ENCODE data around the gene RUVBL2.
"Not testable (repeated sequence)": the region's sequence is repeated elsewhere in the genome, so short reads cannot be mapped to it uniquely, and the experiment has no call there.

The RUVBL2 gene

GRCh38 chr19:49018388-49019241 lies 24.9 kb downstream of the RUVBL2 start:
- DNase-seq (ENCODE audit: low spot score): not testable (repeated sequence)

DNA sequence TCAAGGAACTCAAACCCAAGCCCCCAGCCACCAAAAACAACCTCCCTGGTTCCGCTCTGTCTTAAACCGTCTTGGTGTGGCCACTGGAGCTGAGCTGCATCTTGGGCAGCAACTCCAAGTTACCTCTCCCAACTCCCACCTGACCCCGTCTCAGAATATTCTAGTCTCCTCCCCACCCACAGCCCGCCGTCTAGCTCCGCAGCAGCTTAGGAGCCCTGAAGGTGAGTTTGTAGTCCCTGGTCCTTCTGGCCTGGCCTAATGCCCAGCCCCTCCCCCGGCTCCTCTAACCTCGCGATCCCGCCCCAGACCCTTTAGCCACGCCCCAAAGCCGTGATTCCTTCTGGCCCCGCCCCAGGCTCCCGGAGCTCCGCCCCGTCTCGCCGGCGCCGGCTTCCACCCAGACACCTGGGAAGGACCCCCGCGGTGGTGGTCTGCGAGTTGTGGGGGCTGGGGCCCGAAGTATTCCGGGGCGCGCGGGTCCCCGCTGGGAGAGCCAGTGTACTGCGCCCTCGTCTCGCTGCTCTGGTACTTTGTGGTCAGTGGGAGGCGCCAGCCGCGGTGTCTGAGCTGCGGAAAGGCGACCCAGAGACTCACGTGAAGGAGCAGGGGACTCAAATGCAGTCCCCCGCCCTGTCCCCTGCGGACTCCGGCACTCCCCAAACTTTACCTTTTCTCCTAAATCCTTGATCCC lies 25.7 kb downstream of the RUVBL2 start:
- peak; percentile 92 for DNase-seq (ENCODE audit: low spot score)

- DNase-seq (ENCODE audit: low spot score): no peak
Measured at GRCh38 chr19:49020342-49020741, 26.7 kb downstream of the RUVBL2 start.

- DNase-seq (ENCODE audit: low spot score): no peak
Measured at GRCh38 chr19:49020931-49021895, 27.5 kb downstream of the RUVBL2 start.

DNA sequence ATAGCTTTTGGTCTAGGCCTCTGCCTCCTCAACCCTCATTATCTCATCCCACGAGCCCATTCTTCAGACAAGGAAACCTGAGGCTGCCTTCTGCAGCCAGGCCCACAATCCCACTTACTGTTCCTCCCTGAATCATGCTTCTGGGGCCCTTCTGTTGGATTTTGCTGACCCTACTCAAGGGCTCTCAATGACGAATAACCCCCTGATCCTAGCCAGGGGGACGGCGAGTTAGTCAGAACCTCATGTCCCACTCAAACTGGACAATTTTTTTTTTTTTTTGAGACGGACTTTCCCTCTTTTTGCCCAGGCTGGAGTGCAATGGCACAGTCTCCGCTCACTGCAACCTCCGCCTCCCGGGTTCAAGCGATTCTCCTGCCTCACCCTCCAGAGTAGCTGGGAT lies 28.4 kb downstream of the RUVBL2 start:
- no peak for DNase-seq (ENCODE audit: low spot score)

- not testable (repeated sequence) for DNase-seq (ENCODE audit: low spot score)
Measured at GRCh38 chr19:49024233-49024632, 30.5 kb downstream of the RUVBL2 start, which contains the start of gene CGB3. Gene CGB3 (minus strand): TSS chr19:49024333. CDS start chr19:49023971, 362 bp downstream.

- DNase-seq (ENCODE audit: low spot score): not testable (repeated sequence)
Measured at GRCh38 chr19:49025088-49025487, 31.4 kb downstream of the RUVBL2 start.

DNA sequence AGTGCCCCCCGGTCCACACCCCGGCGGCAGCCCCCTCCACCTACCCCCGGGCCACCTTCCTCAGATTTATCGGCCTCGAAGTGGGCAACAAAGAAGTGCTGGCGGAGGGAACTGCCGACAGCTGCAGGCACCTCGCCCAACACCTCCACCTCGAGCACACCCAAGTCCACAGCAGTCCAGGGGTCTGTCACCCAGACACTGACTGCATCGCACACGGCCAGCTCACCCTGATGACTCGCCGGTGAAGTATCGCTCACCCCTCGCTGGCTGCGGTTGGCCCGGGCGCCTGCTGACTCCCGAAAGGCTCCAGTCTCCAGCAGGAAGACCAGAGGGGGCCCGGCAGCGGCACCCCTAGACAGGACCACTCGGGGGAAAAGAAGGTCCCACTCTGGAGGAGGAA lies 31.9 kb downstream of the RUVBL2 start:
- not testable (repeated sequence) for DNase-seq (ENCODE audit: low spot score)

DNA sequence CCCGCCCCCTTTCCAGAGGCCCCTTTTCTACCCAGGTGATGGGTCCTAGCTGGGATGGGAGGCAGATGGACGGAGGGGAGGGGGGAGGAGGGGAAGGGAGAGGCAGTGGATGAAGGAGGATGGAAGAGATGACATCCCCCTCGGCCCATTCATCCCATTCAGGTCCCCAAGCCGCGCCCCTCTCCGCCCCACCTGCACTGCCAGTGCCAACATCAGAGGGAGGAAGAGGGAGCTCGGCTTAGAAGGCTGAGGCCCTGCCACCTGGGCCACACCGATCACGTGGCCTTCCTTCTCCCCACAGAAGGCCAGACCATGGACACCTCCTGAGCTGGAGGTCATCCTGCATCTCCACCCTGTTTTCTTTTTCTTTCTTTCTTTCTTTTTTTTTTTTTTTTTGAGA lies 35.0 kb downstream of the RUVBL2 start:
- not testable (repeated sequence) for DNase-seq (ENCODE audit: low spot score)

- not testable (repeated sequence) for DNase-seq (ENCODE audit: low spot score)
Measured at GRCh38 chr19:49029749-49030148, 36.1 kb downstream of the RUVBL2 start.

DNA sequence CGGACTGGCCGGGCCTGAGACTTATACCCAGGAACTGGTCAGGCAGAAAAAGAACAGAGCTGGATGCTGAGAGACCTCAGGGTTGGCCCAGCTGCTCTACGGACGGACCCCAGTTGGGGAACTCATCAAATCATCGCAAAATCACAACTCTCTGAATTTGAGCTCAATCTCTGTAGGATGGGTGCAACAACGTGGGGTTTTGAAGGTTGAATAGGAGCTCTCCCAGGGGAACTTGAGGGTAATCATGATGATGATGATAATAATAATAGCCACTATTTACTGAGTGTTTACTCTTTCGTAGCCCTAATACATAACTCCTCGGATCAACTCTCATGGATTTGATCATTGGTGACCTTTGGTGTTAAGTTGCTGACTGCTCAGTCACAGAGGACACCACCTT lies 36.6 kb downstream of the RUVBL2 start:
- not testable (repeated sequence) for DNase-seq (ENCODE audit: low spot score)

DNA sequence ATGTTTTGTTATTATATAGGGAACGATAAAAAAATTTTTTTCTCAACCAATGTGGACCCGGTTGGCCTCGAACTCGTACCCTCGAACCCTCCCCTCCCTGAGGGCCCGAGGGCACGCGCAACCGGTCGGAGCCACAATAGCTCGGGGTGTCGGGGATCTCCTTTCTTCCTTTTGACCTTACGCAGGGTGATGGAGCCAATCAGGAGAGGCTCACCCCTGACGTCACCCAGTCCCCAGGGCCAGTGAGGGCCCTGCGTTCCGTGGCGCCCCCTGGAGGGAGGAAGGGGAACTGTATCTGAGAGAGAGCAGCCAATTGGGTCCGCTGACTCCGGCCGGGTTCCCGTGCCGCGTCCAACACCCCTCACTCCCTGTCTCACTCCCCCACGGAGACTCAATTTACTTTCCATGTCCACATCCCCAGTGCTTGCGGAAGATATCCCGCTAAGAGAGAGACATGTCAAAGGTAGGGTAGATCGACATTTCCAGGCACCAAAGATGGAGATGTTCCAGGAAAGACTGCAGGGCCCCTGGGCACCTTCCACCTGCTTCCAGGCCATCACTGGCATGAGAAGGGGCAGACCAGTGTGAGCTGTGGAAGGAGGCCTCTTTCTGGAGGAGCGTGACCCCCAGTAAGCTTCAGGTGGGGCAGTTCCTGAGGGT lies 38.1 kb downstream of the RUVBL2 start, which contains the start of gene CGB2:
TSS of gene CGB2 (plus strand) at position 249 of the 660 bp plus-strand sequence. CDS start at position 455, 206 bp downstream.
- peak; percentile 45 for DNase-seq (ENCODE audit: low spot score)

DNA sequence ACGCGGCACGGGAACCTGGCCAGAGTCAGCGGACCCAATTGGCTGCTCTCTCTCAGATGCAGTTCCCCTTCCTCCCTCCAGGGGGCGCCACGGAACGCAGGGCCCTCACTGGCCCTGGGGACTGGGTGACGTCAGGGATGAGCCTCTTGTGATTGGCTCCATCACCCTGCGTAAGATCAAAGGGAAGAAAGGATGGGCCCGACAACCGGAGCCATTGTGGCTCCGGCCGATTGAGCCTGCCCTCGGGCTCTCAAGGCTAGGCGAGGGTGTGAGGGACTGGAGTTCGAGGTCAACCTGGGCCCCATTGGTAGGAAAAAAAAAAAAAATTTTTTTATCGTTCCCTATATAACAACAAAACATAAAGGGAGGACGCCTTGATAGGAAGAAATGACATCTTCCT lies 43.1 kb downstream of the RUVBL2 start, which contains the start of gene CGB1:
TSS of gene CGB1 (minus strand) at position 81 of the 400 bp plus-strand sequence. CDS start 184 bp downstream, outside the sequence.
- DNase-seq (ENCODE audit: low spot score): not testable (repeated sequence)

DNA sequence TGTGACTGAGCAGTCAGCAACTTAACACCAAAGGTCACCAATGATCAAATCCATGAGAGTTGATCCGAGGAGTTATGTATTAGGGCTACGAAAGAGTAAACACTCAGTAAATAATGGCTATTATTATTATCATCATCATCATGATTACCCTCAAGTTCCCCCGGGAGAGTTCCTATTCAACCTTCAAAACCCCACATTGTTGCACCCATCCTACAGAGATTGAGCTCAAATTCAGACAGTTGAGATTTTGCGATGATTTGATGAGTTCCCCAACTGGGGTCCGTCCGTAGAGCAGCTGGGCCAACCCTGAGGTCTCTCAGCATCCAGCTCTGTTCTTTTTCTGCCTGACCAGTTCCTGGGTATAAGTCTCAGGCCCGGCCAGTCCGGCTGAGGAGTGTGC lies 44.4 kb downstream of the RUVBL2 start:
- DNase-seq (ENCODE audit: low spot score): not testable (repeated sequence)

GRCh38 chr19:49038557-49039276 lies 45.0 kb downstream of the RUVBL2 start:
- DNase-seq (ENCODE audit: low spot score): not testable (repeated sequence)

DNA sequence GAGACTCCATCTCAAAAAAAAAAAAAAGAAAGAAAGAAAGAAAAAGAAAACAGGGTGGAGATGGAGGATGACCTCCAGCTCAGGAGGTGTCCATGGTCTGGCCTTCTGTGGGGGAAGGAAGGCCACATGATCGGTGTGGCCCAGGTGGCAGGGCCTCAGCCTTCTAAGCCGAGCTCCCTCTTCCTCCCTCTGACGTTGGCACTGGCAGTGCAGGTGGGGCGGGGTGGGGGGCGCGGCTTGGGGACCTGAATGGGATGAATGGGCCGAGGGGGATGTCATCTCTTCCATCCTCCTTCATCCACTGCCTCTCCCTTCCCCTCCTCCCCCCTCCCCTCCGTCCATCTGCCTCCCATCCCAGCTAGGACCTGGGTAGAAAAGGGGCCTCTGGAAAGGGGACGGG lies 46.0 kb downstream of the RUVBL2 start:
- DNase-seq (ENCODE audit: low spot score): not testable (repeated sequence)

- no peak for DNase-seq (ENCODE audit: low spot score)
Measured at GRCh38 chr19:49042177-49042576, 48.5 kb downstream of the RUVBL2 start.

- not testable (repeated sequence) for DNase-seq (ENCODE audit: low spot score)
Measured at GRCh38 chr19:49042666-49043065, 49.0 kb downstream of the RUVBL2 start.

GRCh38 chr19:49043548-49043947 lies 49.9 kb downstream of the RUVBL2 start, which contains the start of gene CGB5:
Gene CGB5 (plus strand): TSS chr19:49043848. CDS start chr19:49044210, 362 bp downstream.
- not testable (repeated sequence) for DNase-seq (ENCODE audit: low spot score)

DNA sequence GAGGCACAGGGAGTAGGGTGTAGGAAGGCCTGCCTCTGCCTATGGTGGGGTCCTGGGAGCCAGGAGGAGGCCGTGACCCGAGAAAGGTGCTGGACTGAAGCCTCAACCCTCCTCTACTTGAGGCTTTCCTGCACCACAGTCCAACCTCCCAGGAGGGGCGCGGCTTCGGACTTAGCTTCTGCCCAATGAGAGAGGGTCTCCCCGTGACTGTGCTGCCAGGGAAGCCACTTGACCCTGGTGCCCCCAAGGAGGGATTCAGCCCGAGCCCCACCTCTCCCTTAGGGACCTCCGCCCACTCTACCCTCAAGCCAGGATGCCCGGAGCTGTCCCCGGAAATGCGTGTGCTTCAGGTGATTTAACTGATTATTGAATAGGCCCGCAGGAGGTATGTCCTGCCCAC lies 55.3 kb downstream of the RUVBL2 start, which contains the start of gene CGB8:
TSS of gene CGB8 (minus strand) at position 101 of the 400 bp plus-strand sequence. CDS start 372 bp downstream, outside the sequence.
- DNase-seq (ENCODE audit: low spot score): not testable (repeated sequence)
